Pancreas (tissue), 10 donors: ENCODE results near the gene AIF1L. TPM values are rescaled to one million over a fixed set of nuclear protein-coding genes. Genes with fewer than 3 reads are reported as not detected.

Experiments used
- ATAC-seq, 4 donors: fragments of 200-7000 bp; cut with Tn5 transposase; one replicate each; pipeline versions ENCODE4 v1.8.0 to v1.9.1; 2020; ENCODE audit warnings: mild to moderate bottlenecking in 4 of 4, moderate library complexity in 4 of 4
- DNase-seq, 6 donors: peaks; one replicate each; pipeline ENCODE4 v3.0.0-alpha.2; 2020
- FAIRE-seq: peaks from 2 replicates; lab custom pipeline; 2012; peaks lifted over from hg19 to GRCh38; lab: Jason Lieb, UNC
- H3K27ac ChIP-seq, 4 donors: fragments of 200-600 bp; sonication (generic); 1 replicate in 3 of 4; 2 replicates in 1 of 4; pipeline versions ENCODE4 v1.5.0 to v1.8.0; 2020
- H3K27me3 ChIP-seq, 4 donors: fragments of 200-600 bp; one replicate each; pipeline ENCODE4 v1.8.0; 2021
- H3K36me3 ChIP-seq, 3 donors: fragments of 200-600 bp; sonication (generic) in 1 of 3; one replicate each; pipeline versions ENCODE4 v1.5.0 to v1.8.0; 2020 to 2021
- H3K4me1 ChIP-seq, 3 donors: fragments of 200-600 bp; one replicate each; pipeline ENCODE4 v1.8.0; 2021
- H3K4me3 ChIP-seq, 4 donors: fragments of 200-600 bp; sonication (generic) in 2 of 4; one replicate each; pipeline versions ENCODE4 v1.5.0 to v1.8.0; 2020 to 2021
- H3K9me3 ChIP-seq, 4 donors: fragments of 200-600 bp; one replicate each; pipeline ENCODE4 v1.8.0; 2021
- WGBS, 2 donors: extraction: QIAGEN DNeasy Blood & Tissue Kit; methylation state at CpG; one replicate each; pipeline ENCODE4 v1.1.7; 2013; 5-methylcytosine and 5-hydroxymethylcytosine counted together
- intact Hi-C, 3 donors: fragments of 100-400 bp; cut with DNase I; formaldehyde crosslinking; loops; one replicate each; pipeline versions ENCODE4 v1.11.1 to v1.14.2; 2022
- polyA plus RNA-seq, 2 donors: library from polyadenylated mRNA; stranded (reverse); fragments of 200-250 nt; gene quantifications; one replicate each; pipeline ENCODE4 v1.2.3, GENCODE V29; 2013
- total RNA-seq, 6 donors: library from RNA; stranded (reverse); fragmentation: NEBNext Ultra II Directional in 4 of 6; extraction: Animal tissue kit (Norgen Biotek cat#: 25700) in 4 of 6; gene quantifications; one replicate each; pipeline versions ENCODE4 v1.2.1 to v1.2.4, GENCODE V29; 2021 to 2023
- TF ChIP-seq, protein P1 (sequence below), 4 donors: fragments of 200-600 bp; sonication (generic) in 3 of 4; IDR thresholded peaks; one replicate each; pipeline versions ENCODE4 v1.5.0 to v1.8.0; 2021; ENCODE audit warnings: antibody characterized with exemption in 4 of 4
- donor health status: healthy with polysubstance abuse.
- donor health status: DM: no; HTN: no; CAD: no; lungs with moderate emphysema.
- donor health status: DM: no; HTN: no; CAD: no.
- donor health status: control.
- donor health status: control.
- donor health status: Bipolar disorder and iron deficiency.
- donor health status: DM: yes; HTN: yes; CAD: no.
- donor health status: DM: no; HTN: no; CAD: no.
- donor health status: DM: no; HTN: no; CAD: no.
- donor health status: DM: yes; HTN: yes; CAD: no.

Gene AIF1L
- total and polyA plus RNA-seq, 8 donors: 2.4 to 5.0 (median 4.1) TPM

DNA sequence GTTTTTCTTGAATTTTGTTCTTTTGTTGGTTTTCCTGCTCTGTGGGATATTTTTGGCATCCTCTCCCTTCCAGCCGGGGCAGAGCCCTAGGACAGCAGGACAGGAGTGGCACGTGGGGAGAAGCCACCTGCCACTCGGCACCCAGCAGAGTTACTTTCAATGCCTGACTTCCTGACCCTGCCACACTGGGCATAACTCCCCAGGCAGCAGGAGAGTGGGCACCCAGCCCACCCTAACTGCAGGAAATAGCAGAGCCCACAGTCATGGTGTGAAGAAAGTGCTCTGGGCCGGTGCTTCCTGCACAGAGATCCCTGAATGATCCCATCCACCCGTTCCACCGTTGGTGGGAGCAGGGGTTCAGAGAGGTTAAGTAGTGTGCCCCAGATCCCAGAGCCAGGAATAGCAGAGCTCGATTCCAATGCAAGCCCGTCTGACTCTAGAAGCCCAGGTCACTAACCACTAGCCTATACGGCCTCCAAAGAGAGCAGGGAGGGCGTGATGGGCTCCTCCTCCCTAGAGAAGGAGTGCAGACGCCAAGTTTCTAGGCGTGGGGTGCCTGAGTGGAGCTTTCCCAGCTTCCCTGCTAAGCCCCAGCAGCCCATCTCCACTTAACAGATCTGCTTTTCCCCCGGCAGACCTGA lies 20.9 kb downstream of the AIF1L start:
- TF ChIP-seq, protein P1, sequence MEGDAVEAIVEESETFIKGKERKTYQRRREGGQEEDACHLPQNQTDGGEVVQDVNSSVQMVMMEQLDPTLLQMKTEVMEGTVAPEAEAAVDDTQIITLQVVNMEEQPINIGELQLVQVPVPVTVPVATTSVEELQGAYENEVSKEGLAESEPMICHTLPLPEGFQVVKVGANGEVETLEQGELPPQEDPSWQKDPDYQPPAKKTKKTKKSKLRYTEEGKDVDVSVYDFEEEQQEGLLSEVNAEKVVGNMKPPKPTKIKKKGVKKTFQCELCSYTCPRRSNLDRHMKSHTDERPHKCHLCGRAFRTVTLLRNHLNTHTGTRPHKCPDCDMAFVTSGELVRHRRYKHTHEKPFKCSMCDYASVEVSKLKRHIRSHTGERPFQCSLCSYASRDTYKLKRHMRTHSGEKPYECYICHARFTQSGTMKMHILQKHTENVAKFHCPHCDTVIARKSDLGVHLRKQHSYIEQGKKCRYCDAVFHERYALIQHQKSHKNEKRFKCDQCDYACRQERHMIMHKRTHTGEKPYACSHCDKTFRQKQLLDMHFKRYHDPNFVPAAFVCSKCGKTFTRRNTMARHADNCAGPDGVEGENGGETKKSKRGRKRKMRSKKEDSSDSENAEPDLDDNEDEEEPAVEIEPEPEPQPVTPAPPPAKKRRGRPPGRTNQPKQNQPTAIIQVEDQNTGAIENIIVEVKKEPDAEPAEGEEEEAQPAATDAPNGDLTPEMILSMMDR (IDR thresholded peaks at IDR 0.05): no peak
- H3K27ac ChIP-seq: no peak overlapping the region
- no peaks in the 10 kb centered on the region for H3K9me3 ChIP-seq
- H3K36me3 ChIP-seq: no peaks in the 10 kb centered on the region
- no peaks in the 10 kb centered on the region for H3K4me1 ChIP-seq
- no peak for ATAC-seq
- WGBS, 2 donors: 66 to 75% methylated on average over 13 of the region's 13 CpGs
- H3K27me3 ChIP-seq: no peaks in the 10 kb centered on the region
- intact Hi-C loops: no loop called here
- H3K4me3 ChIP-seq: no peak overlapping the region
- DNase-seq: no peak
- FAIRE-seq: no peak

- ATAC-seq (no peak), FAIRE-seq (no peak), DNase-seq (no peak)
- no peaks in the 10 kb centered on the region for H3K4me1 ChIP-seq
- no peak overlapping the region for H3K4me3 ChIP-seq
- H3K27me3 ChIP-seq: no peaks in the 10 kb centered on the region
- H3K27ac ChIP-seq: no peak overlapping the region
- no peaks in the 10 kb centered on the region for H3K9me3 ChIP-seq
- WGBS, 2 donors: 72 to 87% methylated on average over 4 of the region's 4 CpGs
- TF ChIP-seq, protein P1 (IDR thresholded peaks at IDR 0.05): no peak
- intact Hi-C loops: no loop called here
- no peaks in the 10 kb centered on the region for H3K36me3 ChIP-seq
These were observed 21.4 kb downstream of the AIF1L start for GRCh38 chr9:131117762-131118145.

DNA sequence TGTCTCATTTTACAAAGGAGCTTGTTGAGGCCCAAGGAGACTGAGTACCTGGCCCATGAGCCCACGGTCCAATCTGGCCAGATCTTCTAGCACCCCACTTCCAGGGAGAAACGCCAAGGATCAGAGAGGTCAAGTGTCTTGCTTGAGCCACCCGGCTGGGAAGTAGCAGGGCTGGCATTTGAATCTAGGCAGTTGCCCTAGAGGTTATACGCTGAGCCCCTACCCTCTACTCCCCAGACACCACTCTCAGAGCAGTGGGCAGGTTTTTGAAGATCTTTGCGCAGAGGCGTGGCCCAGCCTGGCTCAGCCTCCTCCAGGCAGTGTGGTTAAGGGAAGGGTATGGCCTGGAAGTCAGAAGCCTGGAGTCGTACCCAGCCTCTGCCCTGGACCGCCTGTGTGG lies 23.3 kb downstream of the AIF1L start:
- intact Hi-C loops: no loop called here
- no peak for DNase-seq
- no peaks in the 10 kb centered on the region for H3K27me3 ChIP-seq
- WGBS, 2 donors: 80 to 90% methylated on average over 8 of the region's 8 CpGs
- H3K4me3 ChIP-seq: no peak overlapping the region
- TF ChIP-seq, protein P1 (IDR thresholded peaks at IDR 0.05): no peak
- no peaks in the 10 kb centered on the region for H3K4me1 ChIP-seq
- H3K36me3 ChIP-seq: no peaks in the 10 kb centered on the region
- no peaks in the 10 kb centered on the region for H3K9me3 ChIP-seq
- FAIRE-seq: no peak
- ATAC-seq: no peak
- H3K27ac ChIP-seq: no peak overlapping the region

DNA sequence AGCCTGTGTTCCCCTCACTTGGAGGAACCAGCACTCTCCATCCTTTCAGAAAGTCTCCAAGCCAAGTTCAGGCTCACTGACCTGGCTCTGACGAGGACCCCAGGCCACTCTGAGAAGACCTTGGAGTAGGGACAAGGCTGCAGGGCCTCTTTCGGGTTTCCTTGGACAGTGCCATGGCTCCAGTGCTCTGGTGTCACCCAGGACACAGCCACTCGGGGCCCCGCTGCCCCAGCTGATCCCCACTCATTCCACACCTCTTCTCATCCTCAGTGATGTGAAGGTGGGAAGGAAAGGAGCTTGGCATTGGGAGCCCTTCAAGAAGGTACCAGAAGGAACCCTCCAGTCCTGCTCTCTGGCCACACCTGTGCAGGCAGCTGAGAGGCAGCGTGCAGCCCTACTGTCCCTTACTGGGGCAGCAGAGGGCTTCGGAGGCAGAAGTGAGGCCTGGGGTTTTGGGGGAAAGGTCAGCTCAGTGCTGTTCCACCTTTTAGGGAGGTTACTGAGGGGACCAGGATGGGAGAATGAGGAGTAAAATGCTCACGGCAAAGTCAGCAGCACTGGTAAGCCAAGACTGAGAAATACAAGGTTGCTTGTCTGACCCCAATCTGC lies 24.4 kb downstream of the AIF1L start:
- intact Hi-C loops: no loop called here
- WGBS, 2 donors: 89 to 91% methylated on average over 7 of the region's 7 CpGs
- DNase-seq: no peak
- no peak for ATAC-seq
- Histone ChIP-seq H3K4me1 (no peaks in the 10 kb centered on the region), H3K36me3 (no peaks in the 10 kb centered on the region), H3K4me3 (no peak overlapping the region), H3K9me3 (no peaks in the 10 kb centered on the region), H3K27ac (no peak overlapping the region), H3K27me3 (no peaks in the 10 kb centered on the region)
- no peak for FAIRE-seq
- TF ChIP-seq, protein P1 (IDR thresholded peaks at IDR 0.05): no peak

DNA sequence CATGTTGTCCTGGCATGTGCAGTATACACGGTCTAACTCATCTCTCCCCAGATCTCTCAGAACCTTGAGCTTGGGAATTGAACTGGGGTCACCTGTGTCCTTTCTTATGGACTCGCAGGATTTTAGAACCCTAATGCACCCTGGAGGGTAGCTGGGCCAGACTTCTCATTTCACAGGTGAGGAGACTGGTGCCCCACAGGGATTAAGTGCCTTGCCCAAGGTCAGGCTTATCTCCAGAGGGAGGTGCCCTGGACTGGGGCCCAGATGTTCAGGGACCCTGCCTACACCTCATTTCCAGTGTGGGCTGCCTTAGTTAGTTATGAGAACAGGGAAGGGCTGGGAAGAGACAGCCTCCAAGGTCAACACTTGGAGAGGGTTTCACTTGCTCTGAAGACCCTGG lies 25.0 kb downstream of the AIF1L start:
- DNase-seq (no peak), ATAC-seq (no peak), FAIRE-seq (no peak)
- H3K27me3 ChIP-seq: no peaks in the 10 kb centered on the region
- no peaks in the 10 kb centered on the region for H3K4me1 ChIP-seq
- H3K4me3 ChIP-seq: no peak overlapping the region
- 55 to 70% methylated on average over 2 of the region's 2 CpGs for WGBS, 2 donors
- no peaks in the 10 kb centered on the region for H3K9me3 ChIP-seq
- TF ChIP-seq, protein P1 (IDR thresholded peaks at IDR 0.05): no peak
- intact Hi-C loops: no loop called here
- H3K36me3 ChIP-seq: no peaks in the 10 kb centered on the region
- H3K27ac ChIP-seq: no peak overlapping the region
